ENCODE results near the gene SETDB1. TPM values are rescaled to one million over a fixed set of nuclear protein-coding genes. Genes with fewer than 3 reads are reported as not detected.

SETDB1 gene
- total and polyA plus RNA-seq, 2 of the 13 experiments (the other 11 are each of a cell fraction or from before 2014, with no cell fraction given), result 33.1 to 34.6 TPM

DNA sequence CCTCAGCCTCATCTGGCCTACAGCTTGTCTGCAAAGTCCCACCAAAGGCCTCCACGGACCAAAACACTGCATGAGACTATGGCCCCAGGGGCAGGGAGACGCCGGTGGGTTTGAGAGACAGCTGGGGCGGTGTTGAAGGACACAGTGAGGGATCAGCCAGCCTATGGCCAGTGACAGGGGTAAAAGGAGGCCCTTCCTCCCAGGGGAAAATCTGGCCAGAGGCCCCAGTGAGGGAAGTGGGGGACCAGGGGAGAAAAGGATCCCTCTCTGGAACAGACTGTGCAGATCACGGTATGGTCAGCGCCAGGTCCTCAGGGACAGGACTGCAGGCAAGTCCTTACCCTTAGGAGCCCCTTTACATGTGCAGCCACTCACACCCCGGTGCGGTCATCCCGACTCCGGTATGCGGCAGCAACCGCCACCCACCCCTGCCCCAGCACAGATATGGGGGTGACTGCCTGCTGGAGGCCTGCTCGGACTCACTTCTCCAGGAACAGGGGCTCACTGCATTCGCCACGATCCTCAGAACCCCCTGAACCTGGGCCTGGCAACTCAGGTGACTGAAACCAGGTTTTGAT, 47.2 kb downstream of the SETDB1 start (continued):
- TF ChIP-seq JARID2 (CRISPR knock-in tag; IDR thresholded peaks at IDR 0.05; ENCODE audit: insufficient replicate concordance), result no peak
- TF ChIP-seq ZNF282 (IDR thresholded peaks at IDR 0.05; ENCODE audit: partially characterized antibody), result no peak
- peak; percentile 54 for TF ChIP-seq PHF8 (CRISPR knock-in tag; IDR thresholded peaks at IDR 0.05)
- no peak for TF ChIP-seq ZNF589 (CRISPR knock-in tag; conservative IDR thresholded peaks at IDR 0.05)
- no peak for TF ChIP-seq SIN3B (IDR thresholded peaks at IDR 0.05; ENCODE audit: low read length)
- TF ChIP-seq, protein P1, sequence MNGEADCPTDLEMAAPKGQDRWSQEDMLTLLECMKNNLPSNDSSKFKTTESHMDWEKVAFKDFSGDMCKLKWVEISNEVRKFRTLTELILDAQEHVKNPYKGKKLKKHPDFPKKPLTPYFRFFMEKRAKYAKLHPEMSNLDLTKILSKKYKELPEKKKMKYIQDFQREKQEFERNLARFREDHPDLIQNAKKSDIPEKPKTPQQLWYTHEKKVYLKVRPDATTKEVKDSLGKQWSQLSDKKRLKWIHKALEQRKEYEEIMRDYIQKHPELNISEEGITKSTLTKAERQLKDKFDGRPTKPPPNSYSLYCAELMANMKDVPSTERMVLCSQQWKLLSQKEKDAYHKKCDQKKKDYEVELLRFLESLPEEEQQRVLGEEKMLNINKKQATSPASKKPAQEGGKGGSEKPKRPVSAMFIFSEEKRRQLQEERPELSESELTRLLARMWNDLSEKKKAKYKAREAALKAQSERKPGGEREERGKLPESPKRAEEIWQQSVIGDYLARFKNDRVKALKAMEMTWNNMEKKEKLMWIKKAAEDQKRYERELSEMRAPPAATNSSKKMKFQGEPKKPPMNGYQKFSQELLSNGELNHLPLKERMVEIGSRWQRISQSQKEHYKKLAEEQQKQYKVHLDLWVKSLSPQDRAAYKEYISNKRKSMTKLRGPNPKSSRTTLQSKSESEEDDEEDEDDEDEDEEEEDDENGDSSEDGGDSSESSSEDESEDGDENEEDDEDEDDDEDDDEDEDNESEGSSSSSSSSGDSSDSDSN (CRISPR knock-in tag; IDR thresholded peaks at IDR 0.05), result peak; percentile 37; the same call in 1 of the 2 replicates
- no peak for TF ChIP-seq TBL1XR1 (IDR thresholded peaks at IDR 0.05; ENCODE audit: borderline replicate concordance, low read length, partially characterized antibody)
- TF ChIP-seq, protein P2, sequence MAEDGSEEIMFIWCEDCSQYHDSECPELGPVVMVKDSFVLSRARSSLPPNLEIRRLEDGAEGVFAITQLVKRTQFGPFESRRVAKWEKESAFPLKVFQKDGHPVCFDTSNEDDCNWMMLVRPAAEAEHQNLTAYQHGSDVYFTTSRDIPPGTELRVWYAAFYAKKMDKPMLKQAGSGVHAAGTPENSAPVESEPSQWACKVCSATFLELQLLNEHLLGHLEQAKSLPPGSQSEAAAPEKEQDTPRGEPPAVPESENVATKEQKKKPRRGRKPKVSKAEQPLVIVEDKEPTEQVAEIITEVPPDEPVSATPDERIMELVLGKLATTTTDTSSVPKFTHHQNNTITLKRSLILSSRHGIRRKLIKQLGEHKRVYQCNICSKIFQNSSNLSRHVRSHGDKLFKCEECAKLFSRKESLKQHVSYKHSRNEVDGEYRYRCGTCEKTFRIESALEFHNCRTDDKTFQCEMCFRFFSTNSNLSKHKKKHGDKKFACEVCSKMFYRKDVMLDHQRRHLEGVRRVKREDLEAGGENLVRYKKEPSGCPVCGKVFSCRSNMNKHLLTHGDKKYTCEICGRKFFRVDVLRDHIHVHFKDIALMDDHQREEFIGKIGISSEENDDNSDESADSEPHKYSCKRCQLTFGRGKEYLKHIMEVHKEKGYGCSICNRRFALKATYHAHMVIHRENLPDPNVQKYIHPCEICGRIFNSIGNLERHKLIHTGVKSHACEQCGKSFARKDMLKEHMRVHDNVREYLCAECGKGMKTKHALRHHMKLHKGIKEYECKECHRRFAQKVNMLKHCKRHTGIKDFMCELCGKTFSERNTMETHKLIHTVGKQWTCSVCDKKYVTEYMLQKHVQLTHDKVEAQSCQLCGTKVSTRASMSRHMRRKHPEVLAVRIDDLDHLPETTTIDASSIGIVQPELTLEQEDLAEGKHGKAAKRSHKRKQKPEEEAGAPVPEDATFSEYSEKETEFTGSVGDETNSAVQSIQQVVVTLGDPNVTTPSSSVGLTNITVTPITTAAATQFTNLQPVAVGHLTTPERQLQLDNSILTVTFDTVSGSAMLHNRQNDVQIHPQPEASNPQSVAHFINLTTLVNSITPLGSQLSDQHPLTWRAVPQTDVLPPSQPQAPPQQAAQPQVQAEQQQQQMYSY (CRISPR knock-in tag; IDR thresholded peaks at IDR 0.05), result no peak
- TF ChIP-seq, protein P3, sequence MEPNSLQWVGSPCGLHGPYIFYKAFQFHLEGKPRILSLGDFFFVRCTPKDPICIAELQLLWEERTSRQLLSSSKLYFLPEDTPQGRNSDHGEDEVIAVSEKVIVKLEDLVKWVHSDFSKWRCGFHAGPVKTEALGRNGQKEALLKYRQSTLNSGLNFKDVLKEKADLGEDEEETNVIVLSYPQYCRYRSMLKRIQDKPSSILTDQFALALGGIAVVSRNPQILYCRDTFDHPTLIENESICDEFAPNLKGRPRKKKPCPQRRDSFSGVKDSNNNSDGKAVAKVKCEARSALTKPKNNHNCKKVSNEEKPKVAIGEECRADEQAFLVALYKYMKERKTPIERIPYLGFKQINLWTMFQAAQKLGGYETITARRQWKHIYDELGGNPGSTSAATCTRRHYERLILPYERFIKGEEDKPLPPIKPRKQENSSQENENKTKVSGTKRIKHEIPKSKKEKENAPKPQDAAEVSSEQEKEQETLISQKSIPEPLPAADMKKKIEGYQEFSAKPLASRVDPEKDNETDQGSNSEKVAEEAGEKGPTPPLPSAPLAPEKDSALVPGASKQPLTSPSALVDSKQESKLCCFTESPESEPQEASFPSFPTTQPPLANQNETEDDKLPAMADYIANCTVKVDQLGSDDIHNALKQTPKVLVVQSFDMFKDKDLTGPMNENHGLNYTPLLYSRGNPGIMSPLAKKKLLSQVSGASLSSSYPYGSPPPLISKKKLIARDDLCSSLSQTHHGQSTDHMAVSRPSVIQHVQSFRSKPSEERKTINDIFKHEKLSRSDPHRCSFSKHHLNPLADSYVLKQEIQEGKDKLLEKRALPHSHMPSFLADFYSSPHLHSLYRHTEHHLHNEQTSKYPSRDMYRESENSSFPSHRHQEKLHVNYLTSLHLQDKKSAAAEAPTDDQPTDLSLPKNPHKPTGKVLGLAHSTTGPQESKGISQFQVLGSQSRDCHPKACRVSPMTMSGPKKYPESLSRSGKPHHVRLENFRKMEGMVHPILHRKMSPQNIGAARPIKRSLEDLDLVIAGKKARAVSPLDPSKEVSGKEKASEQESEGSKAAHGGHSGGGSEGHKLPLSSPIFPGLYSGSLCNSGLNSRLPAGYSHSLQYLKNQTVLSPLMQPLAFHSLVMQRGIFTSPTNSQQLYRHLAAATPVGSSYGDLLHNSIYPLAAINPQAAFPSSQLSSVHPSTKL (CRISPR knock-in tag; IDR thresholded peaks at IDR 0.05), result 0 out of 2 replicates have a peak, but pooled peaks have one; percentile 10
- TF ChIP-seq ZNF773 (CRISPR knock-in tag; IDR thresholded peaks at IDR 0.05; ENCODE audit: borderline replicate concordance), result no peak
- TF ChIP-seq, protein P4, sequence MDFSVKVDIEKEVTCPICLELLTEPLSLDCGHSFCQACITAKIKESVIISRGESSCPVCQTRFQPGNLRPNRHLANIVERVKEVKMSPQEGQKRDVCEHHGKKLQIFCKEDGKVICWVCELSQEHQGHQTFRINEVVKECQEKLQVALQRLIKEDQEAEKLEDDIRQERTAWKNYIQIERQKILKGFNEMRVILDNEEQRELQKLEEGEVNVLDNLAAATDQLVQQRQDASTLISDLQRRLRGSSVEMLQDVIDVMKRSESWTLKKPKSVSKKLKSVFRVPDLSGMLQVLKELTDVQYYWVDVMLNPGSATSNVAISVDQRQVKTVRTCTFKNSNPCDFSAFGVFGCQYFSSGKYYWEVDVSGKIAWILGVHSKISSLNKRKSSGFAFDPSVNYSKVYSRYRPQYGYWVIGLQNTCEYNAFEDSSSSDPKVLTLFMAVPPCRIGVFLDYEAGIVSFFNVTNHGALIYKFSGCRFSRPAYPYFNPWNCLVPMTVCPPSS (IDR thresholded peaks at IDR 0.05), result no peak
- TF ChIP-seq, protein P5, sequence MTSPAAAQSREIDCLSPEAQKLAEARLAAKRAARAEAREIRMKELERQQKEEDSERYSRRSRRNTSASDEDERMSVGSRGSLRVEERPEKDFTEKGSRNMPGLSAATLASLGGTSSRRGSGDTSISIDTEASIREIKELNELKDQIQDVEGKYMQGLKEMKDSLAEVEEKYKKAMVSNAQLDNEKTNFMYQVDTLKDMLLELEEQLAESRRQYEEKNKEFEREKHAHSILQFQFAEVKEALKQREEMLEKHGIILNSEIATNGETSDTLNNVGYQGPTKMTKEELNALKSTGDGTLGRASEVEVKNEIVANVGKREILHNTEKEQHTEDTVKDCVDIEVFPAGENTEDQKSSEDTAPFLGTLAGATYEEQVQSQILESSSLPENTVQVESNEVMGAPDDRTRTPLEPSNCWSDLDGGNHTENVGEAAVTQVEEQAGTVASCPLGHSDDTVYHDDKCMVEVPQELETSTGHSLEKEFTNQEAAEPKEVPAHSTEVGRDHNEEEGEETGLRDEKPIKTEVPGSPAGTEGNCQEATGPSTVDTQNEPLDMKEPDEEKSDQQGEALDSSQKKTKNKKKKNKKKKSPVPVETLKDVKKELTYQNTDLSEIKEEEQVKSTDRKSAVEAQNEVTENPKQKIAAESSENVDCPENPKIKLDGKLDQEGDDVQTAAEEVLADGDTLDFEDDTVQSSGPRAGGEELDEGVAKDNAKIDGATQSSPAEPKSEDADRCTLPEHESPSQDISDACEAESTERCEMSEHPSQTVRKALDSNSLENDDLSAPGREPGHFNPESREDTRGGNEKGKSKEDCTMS (CRISPR knock-in tag; conservative IDR thresholded peaks at IDR 0.05), result no peak
